Large intestine (tissue), 3 donors: Measurements from ENCODE around the gene PRKD1. TPM values are rescaled to one million over a fixed set of nuclear protein-coding genes. Genes with fewer than 3 reads are reported as not detected.
"Not testable (repeated sequence)": the region's sequence is repeated elsewhere in the genome, so short reads cannot be mapped to it uniquely, and the experiment has no call there.

Experiments
- DNase-seq, 2 donors: peaks; one replicate each; pipeline versions ENCODE4 v3.0.0 to v3.0.0-alpha.2; 2013
- H3K27ac ChIP-seq: one replicate; pipeline ENCODE4 v1.5.1; 2013; ENCODE audit warnings: low read length
- H3K27me3 ChIP-seq: 2 replicates; pipeline ENCODE4 v1.6.1; 2013; ENCODE audit warnings: low read length; ENCODE audit not compliant: control insufficient read depth, insufficient read depth
- H3K36me3 ChIP-seq: 2 replicates; pipeline ENCODE4 v1.6.1; 2013; ENCODE audit warnings: low read length; ENCODE audit not compliant: control insufficient read depth, insufficient read depth
- H3K4me1 ChIP-seq: one replicate; pipeline ENCODE4 v1.6.1; 2013; ENCODE audit warnings: low read length; ENCODE audit not compliant: control insufficient read depth, insufficient read depth
- H3K4me3 ChIP-seq: one replicate; pipeline ENCODE4 v1.5.1; 2013; ENCODE audit warnings: low read length
- H3K9me3 ChIP-seq: one replicate; pipeline ENCODE4 v1.6.1; 2013; ENCODE audit warnings: mild to moderate bottlenecking, low read depth, low read length, moderate library complexity; ENCODE audit not compliant: control insufficient read depth
- WGBS: methylation state at CpG from one replicate; pipeline ENCODE4 v1.1.5; 2013; ENCODE audit warnings: low lambda C conversion rate; ENCODE audit not compliant: insufficient coverage; 5-methylcytosine and 5-hydroxymethylcytosine counted together
- polyA plus RNA-seq: library from polyadenylated mRNA; unstranded; fragments of 120-200 nt; gene quantifications from one replicate; pipeline ENCODE4 v1.2.1, GENCODE V29; 2013

Gene PRKD1
- polyA plus RNA-seq, 1 donor: 18.6 TPM

GRCh38 chr14:29721586-29721985, 206.1 kb downstream of the PRKD1 start:
- Histone ChIP-seq H3K9me3 (no peaks in the 10 kb centered on the region), H3K4me3 (no peak overlapping the region), H3K27me3 (no peaks in the 10 kb centered on the region), H3K27ac (no peak overlapping the region), H3K4me1 (peaks cover 4% of the 10 kb centered on the region), H3K36me3 (no peaks in the 10 kb centered on the region)
- WGBS: 86% methylated on average over 2 of the region's 2 CpGs
- no peak for DNase-seq

- Histone ChIP-seq H3K9me3 (no peaks in the 10 kb centered on the region), H3K4me3 (no peak overlapping the region), H3K27ac (no peak overlapping the region), H3K27me3 (no peaks in the 10 kb centered on the region), H3K4me1 (no peaks in the 10 kb centered on the region), H3K36me3 (no peaks in the 10 kb centered on the region)
- no peak for DNase-seq
- no CpG with 5 or more reads among the region's 5 CpGs for WGBS
Observed at GRCh38 chr14:29717901-29718300, 209.7 kb downstream of the PRKD1 start.

- no peak overlapping the region for H3K27ac ChIP-seq
- DNase-seq: no peak
- H3K27me3 ChIP-seq: no peaks in the 10 kb centered on the region
- H3K4me1 ChIP-seq: no peaks in the 10 kb centered on the region
- H3K4me3 ChIP-seq: no peak overlapping the region
- WGBS: no CpG with 5 or more reads among the region's 1 CpG
- H3K36me3 ChIP-seq: no peaks in the 10 kb centered on the region
- H3K9me3 ChIP-seq: no peaks in the 10 kb centered on the region
Observed at GRCh38 chr14:29716150-29716549, 211.5 kb downstream of the PRKD1 start.

GRCh38 chr14:29712601-29713000, 215.0 kb downstream of the PRKD1 start:
- no peak overlapping the region for H3K4me3 ChIP-seq
- H3K4me1 ChIP-seq: no peaks in the 10 kb centered on the region
- no peaks in the 10 kb centered on the region for H3K27me3 ChIP-seq
- DNase-seq: no peak
- H3K27ac ChIP-seq: no peak overlapping the region
- no peaks in the 10 kb centered on the region for H3K36me3 ChIP-seq
- no peaks in the 10 kb centered on the region for H3K9me3 ChIP-seq
- no CpG with 5 or more reads among the region's 1 CpG for WGBS

GRCh38 chr14:29710015-29710414, 217.6 kb downstream of the PRKD1 start:
- H3K4me1 ChIP-seq: no peaks in the 10 kb centered on the region
- 40% methylated on average over 1 of the region's 2 CpGs for WGBS
- H3K9me3 ChIP-seq: no peaks in the 10 kb centered on the region
- H3K36me3 ChIP-seq: no peaks in the 10 kb centered on the region
- no peak overlapping the region for H3K4me3 ChIP-seq
- peak in 1 of 2 donors; percentile 13 for DNase-seq
- H3K27ac ChIP-seq: no peak overlapping the region
- no peaks in the 10 kb centered on the region for H3K27me3 ChIP-seq

GRCh38 chr14:29709490-29709889, 218.2 kb downstream of the PRKD1 start:
- Histone ChIP-seq H3K36me3 (no peaks in the 10 kb centered on the region), H3K4me1 (no peaks in the 10 kb centered on the region), H3K27ac (no peak overlapping the region), H3K27me3 (no peaks in the 10 kb centered on the region), H3K9me3 (no peaks in the 10 kb centered on the region), H3K4me3 (no peak overlapping the region)
- DNase-seq: no peak

- Histone ChIP-seq H3K27me3 (no peaks in the 10 kb centered on the region), H3K36me3 (no peaks in the 10 kb centered on the region), H3K4me3 (no peak overlapping the region), H3K4me1 (no peaks in the 10 kb centered on the region), H3K27ac (no peak overlapping the region), H3K9me3 (no peaks in the 10 kb centered on the region)
- no peak for DNase-seq
- WGBS: 100% methylated on average over 1 of the region's 1 CpG
Observed at GRCh38 chr14:29706700-29707099, 220.9 kb downstream of the PRKD1 start.

GRCh38 chr14:29705801-29706200, 221.8 kb downstream of the PRKD1 start:
- H3K4me3 ChIP-seq: no peak overlapping the region
- no CpG with 5 or more reads among the region's 1 CpG for WGBS
- DNase-seq: no peak
- H3K27ac ChIP-seq: no peak overlapping the region
- H3K27me3 ChIP-seq: no peaks in the 10 kb centered on the region
- H3K4me1 ChIP-seq: no peaks in the 10 kb centered on the region
- H3K36me3 ChIP-seq: no peaks in the 10 kb centered on the region
- peaks cover under 1% of the 10 kb centered on the region for H3K9me3 ChIP-seq

- not testable (repeated sequence) for DNase-seq, H3K27ac ChIP-seq, H3K9me3 ChIP-seq, H3K36me3 ChIP-seq, H3K4me1 ChIP-seq, H3K27me3 ChIP-seq, H3K4me3 ChIP-seq
- 100% methylated on average over 1 of the region's 2 CpGs for WGBS
Observed at GRCh38 chr14:29689597-29689996, 238.1 kb downstream of the PRKD1 start.

GRCh38 chr14:29687866-29688265, 239.8 kb downstream of the PRKD1 start:
- Histone ChIP-seq H3K36me3 (no peaks in the 10 kb centered on the region), H3K27me3 (no peaks in the 10 kb centered on the region), H3K9me3 (no peaks in the 10 kb centered on the region), H3K4me3 (no peak overlapping the region), H3K27ac (no peak overlapping the region), H3K4me1 (no peaks in the 10 kb centered on the region)
- peak in 1 of 2 donors; percentile 12 for DNase-seq
- WGBS: 70% methylated on average over 2 of the region's 2 CpGs

GRCh38 chr14:29687071-29687765, 240.4 kb downstream of the PRKD1 start:
- H3K36me3 ChIP-seq: no peaks in the 10 kb centered on the region
- 64% methylated on average over 2 of the region's 5 CpGs for WGBS
- no peaks in the 10 kb centered on the region for H3K9me3 ChIP-seq
- no peak for DNase-seq
- H3K4me3 ChIP-seq: no peak overlapping the region
- H3K27me3 ChIP-seq: no peaks in the 10 kb centered on the region
- H3K4me1 ChIP-seq: no peaks in the 10 kb centered on the region
- no peak overlapping the region for H3K27ac ChIP-seq
